Measurements from ENCODE around the gene DPYD. TPM values are rescaled to one million over a fixed set of nuclear protein-coding genes. Genes with fewer than 3 reads are reported as not detected.

DPYD gene
- total RNA-seq, 1 donor from 2014 or later = 54.7 TPM

- peak; percentile 70 for DNase-seq (ENCODE audit: low read depth, low spot score)
These were observed 468.9 kb downstream of the DPYD start for GRCh38 chr1:97451944-97452343.

GRCh38 chr1:97451046-97451826 is 469.6 kb downstream of the DPYD start:
- DNase-seq (ENCODE audit: low read depth, low spot score) = no peak

GRCh38 chr1:97441966-97442365 is 478.9 kb downstream of the DPYD start:
- no peak for DNase-seq (ENCODE audit: low read depth, low spot score)

GRCh38 chr1:97433824-97434177 is 487.0 kb downstream of the DPYD start:
- DNase-seq (ENCODE audit: low read depth, low spot score) = no peak

- no peak for DNase-seq (ENCODE audit: low read depth, low spot score)
These were observed 487.6 kb downstream of the DPYD start for GRCh38 chr1:97433094-97433823.

GRCh38 chr1:97427371-97427770 is 493.5 kb downstream of the DPYD start:
- no peak for DNase-seq (ENCODE audit: low read depth, low spot score)

GRCh38 chr1:97424209-97424608 is 496.6 kb downstream of the DPYD start:
- DNase-seq (ENCODE audit: low read depth, low spot score) = no peak

- DNase-seq (ENCODE audit: low read depth, low spot score) = no peak
These were observed 497.4 kb downstream of the DPYD start for GRCh38 chr1:97423403-97423802.

- DNase-seq (ENCODE audit: low read depth, low spot score) = no peak
These were observed 503.2 kb downstream of the DPYD start for GRCh38 chr1:97417661-97418060.

GRCh38 chr1:97414682-97415312 is 506.0 kb downstream of the DPYD start:
- DNase-seq (ENCODE audit: low read depth, low spot score) = no peak

- DNase-seq (ENCODE audit: low read depth, low spot score) = no peak
These were observed 508.1 kb downstream of the DPYD start for GRCh38 chr1:97412737-97413136.

- DNase-seq (ENCODE audit: low read depth, low spot score) = no peak
These were observed 508.7 kb downstream of the DPYD start for GRCh38 chr1:97412166-97412565.

GRCh38 chr1:97396463-97396862 is 524.4 kb downstream of the DPYD start:
- DNase-seq (ENCODE audit: low read depth, low spot score) = peak; percentile 51

- peak; percentile 54 for DNase-seq (ENCODE audit: low read depth, low spot score)
These were observed 528.1 kb downstream of the DPYD start for GRCh38 chr1:97392701-97393100.

GRCh38 chr1:97385536-97386277 is 535.1 kb downstream of the DPYD start:
- DNase-seq (ENCODE audit: low read depth, low spot score) = no peak

GRCh38 chr1:97384294-97384968 is 536.4 kb downstream of the DPYD start:
- peak; percentile 13 for DNase-seq (ENCODE audit: low read depth, low spot score)

- DNase-seq (ENCODE audit: low read depth, low spot score) = no peak
These were observed 537.0 kb downstream of the DPYD start for GRCh38 chr1:97383797-97384196.

- DNase-seq (ENCODE audit: low read depth, low spot score) = no peak
These were observed 538.6 kb downstream of the DPYD start for GRCh38 chr1:97382206-97382605.

- DNase-seq (ENCODE audit: low read depth, low spot score) = no peak
These were observed 541.3 kb downstream of the DPYD start for GRCh38 chr1:97379387-97380075.

GRCh38 chr1:97378596-97378995 is 542.2 kb downstream of the DPYD start:
- no peak for DNase-seq (ENCODE audit: low read depth, low spot score)

Measured in pulmonary artery endothelial cell (primary cell).